Measurements from ENCODE around the gene STAT1. TPM values are rescaled to one million over a fixed set of nuclear protein-coding genes. Genes with fewer than 3 reads are reported as not detected.

The STAT1 gene
- total and polyA plus RNA-seq, 5 donors = 19.4 to 73.2 (median 60.4) TPM

DNA sequence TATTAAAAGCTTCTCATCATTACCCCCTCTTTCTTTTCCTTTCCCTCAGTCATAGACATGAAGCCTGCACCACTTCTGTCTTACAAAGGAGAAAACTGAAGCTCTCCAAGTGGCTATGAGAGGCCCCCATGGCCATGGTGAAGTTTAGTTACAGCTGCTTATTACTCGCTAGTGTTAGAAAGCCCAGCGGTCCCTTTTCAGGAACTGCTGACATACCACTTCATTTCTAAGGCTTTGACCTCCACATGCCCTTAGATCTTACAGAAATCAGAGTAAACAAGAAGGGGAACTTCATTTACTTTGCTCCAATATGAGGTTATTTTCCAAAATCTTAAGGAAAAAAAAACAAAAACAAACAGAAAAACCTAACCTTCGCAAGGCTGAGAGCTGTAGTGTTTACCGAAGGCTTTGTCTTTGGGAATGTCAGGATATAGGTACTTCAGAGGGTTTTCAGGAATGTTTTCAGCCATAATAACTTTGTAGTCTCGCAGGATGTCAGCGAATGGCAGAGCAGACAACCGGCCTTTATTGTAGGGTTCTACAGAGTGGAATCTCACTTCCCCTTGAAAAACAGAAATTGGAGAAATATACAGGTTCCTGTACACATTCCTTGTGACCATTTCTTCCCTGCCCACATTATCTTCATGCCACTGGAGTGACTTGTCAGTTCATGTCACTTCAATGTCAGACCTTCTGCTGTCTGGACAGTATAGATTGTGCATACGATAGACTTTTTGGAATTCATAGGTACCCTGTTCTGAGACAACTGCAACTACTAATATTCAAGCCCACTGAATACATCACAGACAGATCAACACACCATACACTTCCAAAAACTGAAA is 18.8 kb upstream of the STAT1 start:
- Histone ChIP-seq H3K4me3 (ENCODE audit: low read length) (no peak overlapping the region), H3K27me3 (ENCODE audit: control insufficient read depth, insufficient read depth) (no peaks in the 10 kb centered on the region), H3K4me1 (ENCODE audit: control insufficient read depth, insufficient read depth, low read length) (no peaks in the 10 kb centered on the region), H3K9me3 (ENCODE audit: control insufficient read depth, low read length) (no peaks in the 10 kb centered on the region), H3K27ac (ENCODE audit: low read length) (no peak overlapping the region)
- ATAC-seq = peak in 1 of 2 donors; percentile 47
- no peak for DNase-seq
- intact Hi-C loops (cut with DNase I) = loop anchor here in 2 of 4 donors (5.0 to 10.0 kb wide), 2 partner anchors 248 to 251 kb away; no protein-coding TSS in a partner anchor
- WGBS = 65% methylated on average over 8 of the region's 8 CpGs

DNA sequence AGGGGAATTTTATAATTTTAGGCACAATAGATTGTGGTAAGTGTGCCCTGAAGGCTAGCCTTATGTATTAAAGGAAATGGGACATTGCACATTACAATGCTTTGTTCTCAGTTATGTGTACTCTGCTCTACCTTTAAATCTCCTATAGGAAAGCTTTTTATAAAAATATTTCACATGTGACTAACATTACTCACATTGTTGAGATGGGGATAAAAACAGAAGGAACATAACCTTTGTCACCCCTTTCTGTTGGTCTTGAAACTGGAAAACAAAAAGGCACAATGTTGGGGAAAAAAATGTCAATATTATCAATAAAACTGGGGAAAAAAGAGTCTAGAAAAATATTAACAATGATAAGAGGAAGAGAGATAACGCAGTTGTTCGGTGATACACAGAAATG is 17.3 kb upstream of the STAT1 start:
- Histone ChIP-seq H3K27me3 (ENCODE audit: control insufficient read depth, insufficient read depth) (no peaks in the 10 kb centered on the region), H3K4me1 (ENCODE audit: control insufficient read depth, insufficient read depth, low read length) (no peaks in the 10 kb centered on the region), H3K27ac (ENCODE audit: low read length) (no peak overlapping the region), H3K4me3 (ENCODE audit: low read length) (no peak overlapping the region), H3K9me3 (ENCODE audit: control insufficient read depth, low read length) (no peaks in the 10 kb centered on the region)
- WGBS = 33% methylated on average over 2 of the region's 2 CpGs
- intact Hi-C loops (cut with DNase I) = loop anchor here in 2 of 4 donors (5.0 to 10.0 kb wide), 2 partner anchors 246 to 249 kb away; no protein-coding TSS in a partner anchor
- no peak for ATAC-seq
- no peak for DNase-seq

DNA sequence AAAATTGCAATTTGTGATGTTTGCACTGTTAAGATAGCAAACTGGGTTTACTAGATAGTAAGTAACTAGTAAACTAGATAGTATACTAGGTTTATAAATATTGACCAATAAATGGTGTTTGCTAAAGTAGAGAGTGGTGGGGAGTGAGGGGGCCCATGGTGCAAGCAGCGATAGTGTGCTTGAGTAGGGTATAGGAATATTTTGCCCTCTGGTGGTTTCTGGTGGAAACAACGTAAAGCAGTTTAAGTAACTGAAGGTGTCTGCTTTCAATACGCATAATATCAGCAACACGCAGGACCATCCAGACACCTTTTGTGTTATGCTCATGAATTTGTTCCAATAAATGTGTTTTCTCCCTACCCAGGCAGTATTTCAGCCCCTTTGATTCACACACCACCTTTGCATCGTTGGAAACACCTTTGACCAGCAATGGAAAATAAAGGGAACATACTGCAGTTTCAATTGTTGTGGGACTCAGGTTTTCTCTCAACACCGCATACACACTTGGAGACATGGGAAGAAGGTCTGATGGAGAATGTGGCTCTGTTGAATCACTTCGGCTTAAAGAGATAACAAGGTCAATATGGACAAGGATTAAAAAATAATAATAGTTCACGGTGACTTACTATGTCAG is 16.7 kb upstream of the STAT1 start:
- H3K4me1 ChIP-seq (ENCODE audit: control insufficient read depth, insufficient read depth, low read length) = no peaks in the 10 kb centered on the region
- ATAC-seq = peak; percentile 59 to 69
- no peak overlapping the region for H3K27ac ChIP-seq (ENCODE audit: low read length)

DNA sequence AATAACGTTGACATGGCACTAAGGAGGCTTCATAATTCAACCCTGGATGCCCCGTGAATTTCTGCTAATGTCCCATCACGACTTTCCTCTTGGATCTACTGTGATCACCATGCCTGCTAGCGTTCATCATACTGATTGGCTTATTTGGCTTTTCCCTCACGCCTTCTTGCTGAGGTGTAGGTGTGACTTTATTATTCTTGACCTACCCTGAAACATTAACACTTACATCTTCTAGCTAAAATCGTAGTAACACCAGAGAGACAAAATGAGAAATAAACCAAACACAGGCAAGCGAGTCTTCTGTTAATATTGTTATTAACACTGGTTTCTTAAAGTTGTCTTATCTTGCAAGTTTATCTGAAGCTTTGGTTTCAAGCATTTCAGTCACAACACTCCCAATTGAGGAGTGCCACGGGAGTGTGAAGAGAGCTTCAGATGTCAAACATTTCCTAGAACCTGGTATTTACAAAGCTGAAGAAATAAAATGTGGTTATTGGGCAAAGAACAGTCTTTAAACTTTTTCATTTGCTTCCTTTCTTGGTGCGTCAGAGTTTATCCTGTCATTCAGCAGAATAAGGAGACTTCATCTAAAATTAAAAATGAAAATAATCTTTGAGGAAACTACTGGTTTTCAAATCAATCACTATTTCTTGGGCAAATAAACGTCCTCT is 15.4 kb upstream of the STAT1 start:
- no peaks in the 10 kb centered on the region for H3K4me1 ChIP-seq (ENCODE audit: control insufficient read depth, insufficient read depth, low read length)
- ATAC-seq (no peak), DNase-seq (no peak)
- intact Hi-C loops (cut with DNase I) = loop anchor here in 1 of 4 donors (10.0 kb wide), 1 partner anchor 245 kb away; no protein-coding TSS in a partner anchor
- no peaks in the 10 kb centered on the region for H3K9me3 ChIP-seq (ENCODE audit: control insufficient read depth, low read length)
- WGBS = 87% methylated on average over 10 of the region's 10 CpGs
- H3K27ac ChIP-seq (ENCODE audit: low read length) = no peak overlapping the region
- no peaks in the 10 kb centered on the region for H3K27me3 ChIP-seq (ENCODE audit: control insufficient read depth, insufficient read depth)
- H3K4me3 ChIP-seq (ENCODE audit: low read length) = no peak overlapping the region

More for the DNA sequence above, 16.7 kb upstream of the STAT1 start:
- WGBS = 39% methylated on average over 8 of the region's 8 CpGs
- no peak overlapping the region for H3K4me3 ChIP-seq (ENCODE audit: low read length)
- no peaks in the 10 kb centered on the region for H3K27me3 ChIP-seq (ENCODE audit: control insufficient read depth, insufficient read depth)
- intact Hi-C loops (cut with DNase I) = loop anchor here in 2 of 4 donors (5.0 to 10.0 kb wide), 2 partner anchors 246 to 248 kb away; no protein-coding TSS in a partner anchor
- DNase-seq = no peak
- H3K9me3 ChIP-seq (ENCODE audit: control insufficient read depth, low read length) = no peaks in the 10 kb centered on the region

DNA sequence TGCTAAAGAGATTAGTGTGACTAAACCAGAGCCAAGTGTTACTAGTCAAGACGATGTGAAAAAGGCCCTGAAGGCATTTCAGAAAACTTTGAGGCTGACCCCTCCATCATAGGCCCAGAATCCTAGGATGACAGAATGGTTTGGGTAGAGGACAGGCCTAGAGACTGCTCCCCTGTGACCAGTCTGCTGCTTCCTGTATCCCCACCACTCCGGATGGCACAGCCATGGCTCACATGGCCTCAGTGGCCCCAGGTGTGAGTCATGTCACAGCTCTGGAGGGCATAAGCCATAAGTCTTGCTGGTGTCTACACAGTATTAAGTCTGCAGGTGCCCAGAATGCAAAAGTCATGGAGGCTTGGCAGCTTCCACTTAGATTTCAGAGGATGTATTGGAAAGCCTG is 12.4 kb upstream of the STAT1 start:
- DNase-seq (no peak), ATAC-seq (peak in 1 of 2 donors; percentile 35)
- H3K27me3 ChIP-seq (ENCODE audit: control insufficient read depth, insufficient read depth) = no peaks in the 10 kb centered on the region
- no peaks in the 10 kb centered on the region for H3K9me3 ChIP-seq (ENCODE audit: control insufficient read depth, low read length)
- no peaks in the 10 kb centered on the region for H3K4me1 ChIP-seq (ENCODE audit: control insufficient read depth, insufficient read depth, low read length)
- WGBS = 43% methylated on average over 2 of the region's 2 CpGs
- intact Hi-C loops (cut with DNase I) = loop anchor here in 1 of 4 donors (10.0 kb wide), 1 partner anchor 242 kb away; no protein-coding TSS in a partner anchor
- H3K4me3 ChIP-seq (ENCODE audit: low read length) = no peak overlapping the region
- no peak overlapping the region for H3K27ac ChIP-seq (ENCODE audit: low read length)

DNA sequence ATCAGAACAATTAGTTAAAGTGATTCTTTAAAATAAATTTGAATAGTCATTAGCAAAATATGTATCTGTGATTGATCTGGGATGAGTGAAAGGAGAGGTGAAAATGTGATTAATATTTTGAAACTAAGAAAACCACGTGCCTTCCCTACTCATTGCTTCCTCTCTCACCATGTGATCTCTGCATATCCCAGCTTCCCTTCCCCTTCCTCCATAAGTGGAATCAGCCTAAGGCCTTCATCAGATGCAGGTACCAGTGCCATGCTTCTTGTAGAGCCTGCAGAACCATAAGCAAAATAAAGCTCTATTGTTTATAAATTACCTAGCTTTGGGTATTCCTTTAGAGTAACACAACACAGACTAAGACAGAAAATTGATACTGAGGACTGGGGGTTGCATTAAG is 11.2 kb upstream of the STAT1 start:
- Histone ChIP-seq H3K27me3 (ENCODE audit: control insufficient read depth, insufficient read depth) (no peaks in the 10 kb centered on the region), H3K9me3 (ENCODE audit: control insufficient read depth, low read length) (no peaks in the 10 kb centered on the region), H3K4me1 (ENCODE audit: control insufficient read depth, insufficient read depth, low read length) (peaks cover 3% of the 10 kb centered on the region), H3K4me3 (ENCODE audit: low read length) (no peak overlapping the region), H3K27ac (ENCODE audit: low read length) (no peak overlapping the region)
- intact Hi-C loops (cut with DNase I) = loop anchor here in 1 of 4 donors (10.0 kb wide), 1 partner anchor 240 kb away; no protein-coding TSS in a partner anchor
- 61% methylated on average over 1 of the region's 1 CpG for WGBS
- DNase-seq (no peak), ATAC-seq (no peak)

DNA sequence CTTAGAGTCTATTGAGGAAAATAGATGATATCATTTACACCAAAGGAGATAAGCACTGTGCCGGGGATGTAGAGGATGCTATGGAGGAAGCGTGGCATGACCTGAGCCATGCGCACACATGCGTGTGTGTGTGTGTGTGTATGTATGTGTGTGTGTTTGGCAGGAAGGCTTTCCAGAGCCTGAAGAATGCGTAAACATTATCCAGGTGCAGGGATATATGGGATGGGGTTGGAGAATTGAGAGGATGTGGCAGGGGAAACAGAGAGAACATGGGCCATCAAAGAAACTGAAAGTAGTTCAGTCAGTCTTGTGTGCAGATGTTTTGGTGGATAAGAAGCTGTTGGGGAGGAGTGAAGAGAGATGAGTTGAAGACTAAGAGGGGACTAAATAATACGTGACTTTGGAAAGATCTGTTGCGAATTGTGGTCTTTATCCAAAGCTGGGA is 9.3 kb upstream of the STAT1 start:
- peaks cover 3% of the 10 kb centered on the region for H3K4me1 ChIP-seq (ENCODE audit: control insufficient read depth, insufficient read depth, low read length)
- H3K27me3 ChIP-seq (ENCODE audit: control insufficient read depth, insufficient read depth) = no peaks in the 10 kb centered on the region
- no peak overlapping the region for H3K27ac ChIP-seq (ENCODE audit: low read length)
- no peak for DNase-seq
- no peak overlapping the region for H3K4me3 ChIP-seq (ENCODE audit: low read length)
- H3K9me3 ChIP-seq (ENCODE audit: control insufficient read depth, low read length) = no peaks in the 10 kb centered on the region
- intact Hi-C loops (cut with DNase I) = loop anchor here in 1 of 4 donors (10.0 kb wide), 1 partner anchor 238 kb away; no protein-coding TSS in a partner anchor
- ATAC-seq = no peak
- WGBS = 73% methylated on average over 7 of the region's 7 CpGs

DNA sequence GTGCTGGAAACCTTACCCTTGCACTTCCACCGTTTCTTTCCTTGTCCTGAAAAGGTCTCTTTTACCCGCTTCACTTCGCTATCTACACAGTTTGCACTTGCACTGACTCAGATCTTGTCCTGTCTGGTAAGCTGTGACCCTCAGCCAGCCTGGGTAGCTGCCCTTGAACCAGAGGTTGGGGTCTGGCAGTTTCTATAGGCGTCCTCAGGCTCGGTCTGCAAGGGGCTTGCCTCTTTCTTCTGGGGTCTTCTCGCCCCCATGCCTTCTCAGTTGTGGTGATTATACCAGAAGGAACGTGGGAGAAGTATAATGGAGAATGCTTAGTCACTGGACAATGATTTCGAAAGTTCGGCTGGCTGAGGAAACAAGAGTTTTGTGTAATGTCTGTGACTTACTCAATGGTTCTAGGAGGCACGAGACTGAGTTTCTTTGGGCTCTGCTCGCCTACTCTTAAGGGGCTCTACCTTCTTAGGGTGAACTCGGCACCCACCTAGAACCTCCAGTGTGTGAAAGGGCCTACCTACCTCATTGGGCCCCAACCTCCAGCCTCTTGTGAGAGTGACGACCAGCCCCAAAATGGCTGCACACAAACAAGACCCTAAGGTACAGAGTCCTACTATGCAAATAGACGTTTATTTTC is 6.9 kb upstream of the STAT1 start:
- DNase-seq (peak; percentile 35 to 62 (median 43)), ATAC-seq (peak; percentile 56 to 61)
- 29% methylated on average over 14 of the region's 14 CpGs for WGBS
- no peaks in the 10 kb centered on the region for H3K9me3 ChIP-seq (ENCODE audit: control insufficient read depth, low read length)
- H3K4me1 ChIP-seq (ENCODE audit: control insufficient read depth, insufficient read depth, low read length) = peaks cover 3% of the 10 kb centered on the region
- H3K4me3 ChIP-seq (ENCODE audit: low read length) = peak overlapping the region; percentile 85
- peak overlapping the region; percentile 94 for H3K27ac ChIP-seq (ENCODE audit: low read length)
- H3K27me3 ChIP-seq (ENCODE audit: control insufficient read depth, insufficient read depth) = no peaks in the 10 kb centered on the region
- intact Hi-C loops (cut with DNase I) = loop anchor here in 1 of 4 donors (10.0 kb wide), 1 partner anchor 236 kb away; no protein-coding TSS in a partner anchor

DNA sequence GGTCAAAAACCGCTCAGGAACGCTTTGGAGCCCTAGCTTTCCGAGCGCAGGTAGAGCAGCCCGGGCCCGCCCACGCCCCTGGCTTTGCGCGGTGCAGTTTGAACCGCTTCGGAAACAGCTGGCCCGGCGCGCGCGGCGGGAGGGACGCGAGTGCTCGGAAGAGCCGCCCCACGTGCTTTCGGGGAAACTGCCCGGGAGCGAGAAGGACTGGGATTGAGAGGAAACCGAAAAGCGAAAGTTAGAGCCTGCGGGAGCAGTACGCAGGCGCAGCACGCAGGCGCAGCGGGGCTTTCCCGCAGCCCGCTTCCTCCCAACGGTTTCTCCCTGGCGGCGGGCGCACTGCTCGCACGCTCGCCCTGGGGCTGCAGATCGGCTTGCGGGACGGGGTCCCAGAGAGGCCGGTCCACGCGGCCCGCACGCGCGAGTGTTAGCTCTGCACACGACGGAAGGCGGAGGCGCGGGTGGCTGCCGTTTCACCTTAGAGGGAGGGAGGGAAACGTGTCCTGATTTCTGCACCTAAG is 6.3 kb upstream of the STAT1 start:
- intact Hi-C loops (cut with DNase I) = loop anchor here in 1 of 4 donors (10.0 kb wide), 1 partner anchor 235 kb away; no protein-coding TSS in a partner anchor
- H3K4me3 ChIP-seq (ENCODE audit: low read length) = peak overlapping the region; percentile 85
- WGBS = under 1% methylated on average over 59 of the region's 59 CpGs
- peak overlapping the region; percentile 94 for H3K27ac ChIP-seq (ENCODE audit: low read length)
- H3K4me1 ChIP-seq (ENCODE audit: control insufficient read depth, insufficient read depth, low read length) = peaks cover 3% of the 10 kb centered on the region
- H3K27me3 ChIP-seq (ENCODE audit: control insufficient read depth, insufficient read depth) = no peaks in the 10 kb centered on the region
- peak; percentile 98 to 99 for ATAC-seq
- DNase-seq = peak; percentile 93 to 97 (median 97)
- no peaks in the 10 kb centered on the region for H3K9me3 ChIP-seq (ENCODE audit: control insufficient read depth, low read length)

DNA sequence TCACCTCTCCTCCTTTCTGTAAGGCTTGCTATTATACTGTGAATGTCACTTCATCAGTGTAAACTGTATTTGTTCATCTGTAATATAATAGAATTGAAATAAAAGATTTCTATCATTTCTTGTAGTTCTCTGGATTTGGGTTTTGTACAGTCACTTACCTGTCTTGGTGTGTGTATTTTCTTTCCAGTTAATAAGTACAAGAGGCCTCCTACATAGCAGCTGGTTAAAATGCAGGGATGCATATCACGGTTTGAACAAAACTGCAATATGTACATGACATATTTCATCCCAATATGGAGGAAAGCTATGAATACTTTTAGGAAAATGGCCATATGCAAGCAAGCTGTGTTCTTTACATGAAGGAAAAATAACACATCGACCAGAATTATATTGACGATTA is 5.4 kb upstream of the STAT1 start:
- intact Hi-C loops (cut with DNase I) = no loop called here

More for the DNA sequence above, 5.4 kb upstream of the STAT1 start:
- H3K27ac ChIP-seq (ENCODE audit: low read length) = no peak overlapping the region
- no peak overlapping the region for H3K4me3 ChIP-seq (ENCODE audit: low read length)
- H3K9me3 ChIP-seq (ENCODE audit: control insufficient read depth, low read length) = no peaks in the 10 kb centered on the region
- ATAC-seq (no peak), DNase-seq (no peak)
- no peaks in the 10 kb centered on the region for H3K27me3 ChIP-seq (ENCODE audit: control insufficient read depth, insufficient read depth)
- peaks cover 5% of the 10 kb centered on the region for H3K4me1 ChIP-seq (ENCODE audit: control insufficient read depth, insufficient read depth, low read length)
- WGBS = 92% methylated on average over 3 of the region's 3 CpGs

Measured in right cardiac atrium (tissue), 5 donors.